Stimulated activated CD4-positive, alpha-beta T cell treated with anti-CD3 and anti-CD28 coated beads, Interleukin-4, amount 100 ng/mL, for 4 hours (primary cell): ENCODE data around the gene PRR5L.

Experiments
- DNase-seq, 2 experiments: peaks; one replicate each; pipeline ENCODE4 v3.0.0-alpha.2; 2020

The PRR5L gene

GRCh38 chr11:36407356-36407755, 111.3 kb downstream of the PRR5L start:
- no peak for DNase-seq

DNA sequence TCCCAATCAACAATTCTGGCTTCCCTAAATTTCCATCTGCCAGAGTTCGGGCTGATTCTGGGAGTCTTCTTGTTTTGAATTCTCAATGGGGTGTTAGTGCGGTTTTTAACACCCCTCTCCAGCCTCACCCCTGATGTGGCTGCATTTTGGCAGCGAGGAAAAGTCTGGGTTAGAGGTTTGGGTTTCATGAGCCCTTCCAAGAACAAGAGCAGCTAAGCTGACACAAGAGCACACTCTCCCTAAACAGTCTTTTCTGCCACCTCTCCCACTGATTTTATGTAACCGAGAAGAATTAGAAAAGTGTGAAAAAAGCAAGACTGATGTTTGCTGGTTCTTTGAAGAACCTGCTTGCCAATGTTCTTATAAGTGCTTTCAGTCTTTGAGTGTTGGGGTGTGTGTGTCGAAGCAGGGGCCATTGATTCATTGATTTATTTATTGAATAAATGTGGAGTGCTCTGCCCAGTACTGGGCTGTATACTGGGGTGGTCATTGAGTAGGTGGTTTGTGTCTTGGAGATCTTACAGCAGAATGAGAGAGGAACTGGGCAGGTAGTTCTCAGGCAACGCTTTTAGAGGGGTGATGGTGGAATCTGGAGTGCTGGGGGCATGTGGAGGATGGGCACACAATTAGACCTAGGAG, 112.5 kb downstream of the PRR5L start:
- DNase-seq: no peak

GRCh38 chr11:36409152-36409816, 113.2 kb downstream of the PRR5L start:
- DNase-seq: peak in 1 of 2 experiments; percentile 10

DNA sequence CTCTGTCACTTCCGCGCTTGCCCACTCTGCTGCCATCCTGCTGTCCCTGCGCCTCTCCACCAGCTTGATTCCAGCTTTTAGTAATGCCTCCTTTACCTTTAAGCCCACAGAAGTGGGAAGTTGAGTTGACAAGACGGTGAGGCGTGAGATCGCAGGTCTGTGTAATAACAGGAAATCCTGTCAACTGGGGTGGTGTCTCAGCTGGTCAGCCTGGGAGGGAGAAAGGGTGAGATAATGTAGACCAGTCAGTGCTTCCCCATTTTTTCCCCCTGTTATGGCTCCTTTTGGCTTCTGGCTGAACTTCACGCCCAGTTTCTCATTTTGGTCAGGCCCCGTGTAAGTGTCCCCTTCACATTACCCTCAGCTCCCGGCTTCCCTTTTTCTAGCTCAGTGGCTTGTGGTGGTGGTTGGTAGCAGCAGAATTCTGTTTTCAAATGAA, 115.1 kb downstream of the PRR5L start:
- DNase-seq: no peak

DNA sequence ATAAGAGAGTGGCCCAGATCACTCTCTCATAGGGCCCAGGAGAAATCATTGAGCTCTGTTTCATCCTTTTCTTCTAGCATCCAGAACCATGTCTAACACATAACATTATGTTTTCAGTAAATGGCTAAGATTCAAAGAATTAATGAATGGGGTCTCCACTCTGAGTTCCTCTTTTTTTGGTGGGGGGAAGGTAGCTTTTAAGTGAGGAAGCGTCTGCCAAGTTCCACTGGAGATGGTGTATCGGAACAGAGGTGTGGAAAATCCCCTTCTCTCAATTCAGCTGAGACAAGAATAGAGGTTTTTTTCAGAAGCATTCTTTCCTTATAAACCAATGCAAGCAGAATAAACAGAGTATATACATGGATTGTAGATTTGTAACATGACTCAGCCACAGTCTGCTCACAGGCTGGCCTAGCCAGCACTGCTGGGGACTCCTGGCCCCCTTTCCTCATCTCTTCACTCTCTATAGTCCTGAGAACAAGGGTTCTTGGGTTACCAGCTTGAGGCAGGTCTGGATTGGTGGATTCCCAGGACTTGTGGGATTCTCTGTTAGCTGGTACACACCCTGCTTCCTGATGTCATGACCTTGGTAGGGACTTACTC, 116.8 kb downstream of the PRR5L start:
- no peak for DNase-seq

GRCh38 chr11:36417154-36417553, 121.1 kb downstream of the PRR5L start:
- DNase-seq: no peak

GRCh38 chr11:36419791-36420424, 123.8 kb downstream of the PRR5L start:
- no peak for DNase-seq

DNA sequence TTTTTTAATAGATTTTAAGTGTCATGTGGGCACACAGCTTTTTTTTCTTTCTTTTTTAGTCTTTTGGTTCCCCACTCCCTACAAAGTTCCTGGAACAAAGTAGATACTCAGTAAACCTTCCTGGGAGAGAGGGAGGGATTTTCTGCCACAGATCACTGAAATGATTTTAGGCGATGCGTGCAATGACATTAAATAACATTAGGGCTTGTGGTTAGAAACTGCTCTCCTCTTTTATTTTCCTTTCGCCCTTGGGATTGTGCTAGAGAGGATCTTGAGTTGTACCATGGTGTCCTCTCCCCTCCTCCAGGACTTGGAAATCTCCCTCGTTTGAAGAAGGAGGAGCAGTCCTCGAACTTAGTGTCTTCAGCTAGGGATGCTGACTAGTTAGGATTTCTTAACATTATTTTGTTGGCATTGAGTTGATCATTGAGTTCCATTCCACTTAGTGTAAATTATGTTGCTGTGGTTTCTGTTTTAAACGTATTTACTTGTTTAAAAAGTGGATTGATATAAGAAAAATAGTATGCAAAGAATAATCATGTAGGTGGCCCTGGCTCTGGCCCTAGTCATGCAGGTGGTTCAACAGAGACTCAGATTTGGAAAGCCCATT, 125.6 kb downstream of the PRR5L start:
- DNase-seq: no peak

GRCh38 chr11:36425561-36426081, 129.5 kb downstream of the PRR5L start:
- no peak for DNase-seq

DNA sequence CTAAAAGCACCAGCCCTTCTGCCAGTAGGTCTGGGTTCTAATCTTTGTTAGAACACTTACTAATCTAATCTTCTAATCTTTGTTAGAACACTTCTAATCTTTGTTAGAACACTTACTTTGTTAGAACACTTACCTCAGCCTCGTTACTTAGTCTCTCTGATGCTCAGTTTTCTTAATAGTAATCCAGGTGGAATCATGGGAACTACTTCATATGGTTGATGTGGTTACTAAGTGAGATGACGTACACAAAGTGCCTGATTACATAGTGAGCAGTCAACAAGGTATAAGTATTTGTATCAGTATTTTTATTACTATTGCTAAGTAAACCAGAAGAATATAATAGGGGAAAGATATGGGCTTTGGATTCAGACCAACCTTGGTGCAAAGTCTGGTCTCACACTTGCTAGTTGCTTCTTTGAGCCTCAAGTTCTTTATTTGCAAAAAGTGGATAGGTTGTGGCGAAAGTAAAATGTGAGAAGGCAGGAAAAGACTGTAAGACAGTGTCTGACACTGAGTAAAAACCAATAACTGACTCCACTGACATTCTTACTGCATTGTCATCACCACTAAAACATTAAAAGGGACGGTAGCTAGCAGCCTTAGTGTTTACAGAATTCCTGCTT, 130.2 kb downstream of the PRR5L start:
- DNase-seq: no peak

GRCh38 chr11:36427079-36427478, 131.0 kb downstream of the PRR5L start:
- no peak for DNase-seq

GRCh38 chr11:36427876-36428275, 131.8 kb downstream of the PRR5L start:
- no peak for DNase-seq

DNA sequence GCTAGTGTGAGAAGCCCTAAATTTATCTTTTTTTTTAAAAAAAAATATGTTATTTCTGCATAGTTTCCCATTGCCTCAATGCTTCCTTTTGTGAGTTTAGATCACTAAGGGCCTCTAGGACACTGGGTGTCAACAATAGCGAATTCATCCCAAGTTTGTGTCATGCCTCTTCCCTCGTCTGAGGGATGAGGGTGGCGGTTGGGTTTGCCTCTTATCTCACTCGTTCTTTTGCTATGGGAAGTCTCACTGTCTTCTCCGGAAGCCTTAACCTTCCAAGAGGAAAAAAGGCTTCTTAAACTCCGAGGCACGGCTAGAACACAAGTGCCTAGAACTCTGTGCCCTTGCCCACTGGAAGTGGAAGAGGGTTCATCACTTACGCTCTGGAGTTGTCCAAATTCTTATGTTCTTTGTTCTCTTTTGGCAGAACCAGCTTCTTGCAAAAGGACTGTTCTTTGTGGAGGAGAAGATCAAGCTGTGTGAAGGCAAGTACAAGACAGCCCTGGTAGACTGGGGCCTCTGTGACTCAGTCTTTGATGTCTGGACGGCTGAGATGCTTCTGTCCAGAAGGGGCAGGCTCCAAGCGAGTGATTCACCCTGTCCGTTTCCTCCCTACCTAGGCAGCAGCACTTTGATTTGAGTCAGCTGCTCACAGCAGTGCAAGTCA, 135.5 kb downstream of the PRR5L start:
- no peak for DNase-seq

GRCh38 chr11:36432093-36432469, 136.0 kb downstream of the PRR5L start:
- DNase-seq: no peak

GRCh38 chr11:36432738-36433137, 136.7 kb downstream of the PRR5L start:
- no peak for DNase-seq

DNA sequence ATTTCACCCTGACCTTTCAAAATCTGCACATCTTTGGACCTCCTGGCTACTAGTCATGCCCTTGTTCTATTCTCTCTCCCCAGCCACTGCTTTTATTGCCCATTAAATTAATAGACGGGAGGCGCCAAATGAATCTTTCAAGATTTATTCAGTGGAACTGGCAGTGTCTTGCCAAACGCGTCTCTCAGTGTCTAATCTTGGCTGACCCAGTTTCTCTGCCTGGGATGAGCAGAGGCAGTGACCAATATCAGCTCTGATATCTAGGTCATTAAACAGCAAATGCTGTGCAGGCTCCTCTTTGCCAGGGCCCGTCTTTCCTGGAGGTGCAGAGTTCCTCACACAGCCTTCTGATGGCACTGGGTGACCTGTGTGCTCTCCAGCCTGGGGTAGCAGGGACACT, 140.0 kb downstream of the PRR5L start:
- DNase-seq: no peak

GRCh38 chr11:36436589-36436988, 140.5 kb downstream of the PRR5L start:
- DNase-seq: no peak

DNA sequence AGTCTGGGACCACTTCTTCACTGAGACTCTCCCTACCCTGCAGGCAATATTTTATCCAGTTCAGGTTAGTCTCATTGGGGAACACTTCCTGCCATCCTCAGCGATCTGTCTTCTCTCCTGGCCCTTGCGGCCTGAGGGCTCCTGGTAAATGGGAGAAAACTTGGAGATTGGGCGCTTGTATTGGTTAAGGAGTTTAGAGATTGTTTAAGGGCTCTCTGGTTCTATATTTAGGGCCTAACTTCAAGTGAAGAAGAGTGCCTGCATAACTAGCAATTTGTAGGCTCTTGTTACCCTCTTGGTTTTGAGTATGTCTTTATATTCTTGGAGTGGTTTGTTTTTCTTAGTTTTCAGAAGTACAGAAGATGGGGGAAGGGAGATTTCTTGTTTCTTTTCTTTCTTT, 141.3 kb downstream of the PRR5L start:
- DNase-seq: no peak

GRCh38 chr11:36438126-36438525, 142.0 kb downstream of the PRR5L start:
- DNase-seq: no peak

GRCh38 chr11:36441610-36442208, 145.6 kb downstream of the PRR5L start:
- no peak for DNase-seq

- no peak for DNase-seq
Measured at GRCh38 chr11:36443661-36444060, 147.6 kb downstream of the PRR5L start.

- DNase-seq: no peak
Measured at GRCh38 chr11:36446135-36446534, 150.0 kb downstream of the PRR5L start.
